GM21515 (cell line): ENCODE measurements around the gene A3GALT2.

Experiments
- ATAC-seq: cut with Tn5 transposase; IDR thresholded peaks from one replicate; pipeline ENCODE4 v1.9.1; 2021; ENCODE audit not compliant: unreplicated experiment

The A3GALT2 gene

GRCh38 chr1:33273961-33274371, 46.9 kb downstream of the A3GALT2 start:
- ATAC-seq, result no peak

- no peak for ATAC-seq
These were observed 47.5 kb downstream of the A3GALT2 start for GRCh38 chr1:33273406-33273805.

- ATAC-seq, result no peak
These were observed 48.0 kb downstream of the A3GALT2 start for GRCh38 chr1:33272930-33273329.

GRCh38 chr1:33272509-33272908, 48.4 kb downstream of the A3GALT2 start:
- no peak for ATAC-seq

GRCh38 chr1:33271666-33272505, 49.0 kb downstream of the A3GALT2 start:
- ATAC-seq, result no peak

GRCh38 chr1:33270808-33271465, 50.0 kb downstream of the A3GALT2 start:
- ATAC-seq, result no peak

- no peak for ATAC-seq
These were observed 50.5 kb downstream of the A3GALT2 start for GRCh38 chr1:33270379-33270778.

- no peak for ATAC-seq
These were observed 51.3 kb downstream of the A3GALT2 start for GRCh38 chr1:33269621-33270020.

- ATAC-seq, result no peak
These were observed 51.8 kb downstream of the A3GALT2 start for GRCh38 chr1:33268927-33269610.

GRCh38 chr1:33268457-33268856, 52.4 kb downstream of the A3GALT2 start:
- no peak for ATAC-seq

GRCh38 chr1:33267468-33268205, 53.3 kb downstream of the A3GALT2 start:
- ATAC-seq, result no peak

- ATAC-seq, result no peak
These were observed 54.1 kb downstream of the A3GALT2 start for GRCh38 chr1:33266766-33267165.

- ATAC-seq, result no peak
These were observed 54.9 kb downstream of the A3GALT2 start for GRCh38 chr1:33265780-33266605.

- ATAC-seq, result no peak
These were observed 56.9 kb downstream of the A3GALT2 start for GRCh38 chr1:33263890-33264504.

- ATAC-seq, result no peak
These were observed 59.6 kb downstream of the A3GALT2 start for GRCh38 chr1:33261344-33261743.

GRCh38 chr1:33260439-33260838, 60.5 kb downstream of the A3GALT2 start:
- ATAC-seq, result no peak

GRCh38 chr1:33259879-33260278, 61.0 kb downstream of the A3GALT2 start:
- no peak for ATAC-seq

- ATAC-seq, result no peak
These were observed 62.1 kb downstream of the A3GALT2 start for GRCh38 chr1:33258788-33259274.
